ENCODE data around the gene BRIX1. TPM values are rescaled to one million over a fixed set of nuclear protein-coding genes. Genes with fewer than 3 reads are reported as not detected.

BRIX1 gene
- total and polyA plus RNA-seq, 2 of the 13 experiments (the other 11 are each of a cell fraction or from before 2014, with no cell fraction given): 23.6 to 78.4 TPM

DNA sequence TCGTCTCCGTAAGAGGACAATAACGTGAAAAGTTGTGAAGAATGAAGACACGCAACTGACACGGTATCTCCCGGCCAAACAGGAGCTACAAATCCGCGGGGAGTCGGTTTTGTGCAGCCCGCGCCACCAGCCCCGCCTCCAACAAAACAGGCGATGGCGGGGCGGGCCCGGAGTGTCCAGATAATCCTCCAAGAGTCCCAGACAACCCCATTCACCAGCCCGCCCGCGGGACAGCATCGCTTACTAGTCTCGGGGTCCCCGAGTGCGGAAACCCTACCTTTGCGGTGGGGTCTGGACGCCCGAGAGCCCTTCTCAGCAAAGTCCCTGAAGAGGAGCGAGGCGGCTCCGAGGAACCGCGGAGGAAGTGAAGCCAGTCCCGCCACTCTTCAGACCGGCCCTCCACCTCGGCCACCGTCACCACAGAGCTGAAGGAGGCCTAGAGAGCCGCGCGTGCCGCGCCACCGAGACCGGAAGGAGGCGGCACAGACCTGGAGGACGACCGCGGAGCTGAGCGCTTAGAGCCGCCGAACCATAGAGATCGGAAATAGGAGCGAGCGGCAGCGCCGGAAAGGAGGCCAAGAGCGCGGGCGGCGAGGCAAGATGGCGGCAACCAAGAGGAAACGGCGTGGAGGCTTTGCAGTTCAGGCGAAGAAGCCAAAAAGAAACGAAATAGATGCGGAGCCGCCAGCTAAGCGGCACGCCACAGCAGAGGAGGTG lies at the start of gene BRIX1, which contains the start of gene RAD1 (continued):
- TF ChIP-seq, protein P1, sequence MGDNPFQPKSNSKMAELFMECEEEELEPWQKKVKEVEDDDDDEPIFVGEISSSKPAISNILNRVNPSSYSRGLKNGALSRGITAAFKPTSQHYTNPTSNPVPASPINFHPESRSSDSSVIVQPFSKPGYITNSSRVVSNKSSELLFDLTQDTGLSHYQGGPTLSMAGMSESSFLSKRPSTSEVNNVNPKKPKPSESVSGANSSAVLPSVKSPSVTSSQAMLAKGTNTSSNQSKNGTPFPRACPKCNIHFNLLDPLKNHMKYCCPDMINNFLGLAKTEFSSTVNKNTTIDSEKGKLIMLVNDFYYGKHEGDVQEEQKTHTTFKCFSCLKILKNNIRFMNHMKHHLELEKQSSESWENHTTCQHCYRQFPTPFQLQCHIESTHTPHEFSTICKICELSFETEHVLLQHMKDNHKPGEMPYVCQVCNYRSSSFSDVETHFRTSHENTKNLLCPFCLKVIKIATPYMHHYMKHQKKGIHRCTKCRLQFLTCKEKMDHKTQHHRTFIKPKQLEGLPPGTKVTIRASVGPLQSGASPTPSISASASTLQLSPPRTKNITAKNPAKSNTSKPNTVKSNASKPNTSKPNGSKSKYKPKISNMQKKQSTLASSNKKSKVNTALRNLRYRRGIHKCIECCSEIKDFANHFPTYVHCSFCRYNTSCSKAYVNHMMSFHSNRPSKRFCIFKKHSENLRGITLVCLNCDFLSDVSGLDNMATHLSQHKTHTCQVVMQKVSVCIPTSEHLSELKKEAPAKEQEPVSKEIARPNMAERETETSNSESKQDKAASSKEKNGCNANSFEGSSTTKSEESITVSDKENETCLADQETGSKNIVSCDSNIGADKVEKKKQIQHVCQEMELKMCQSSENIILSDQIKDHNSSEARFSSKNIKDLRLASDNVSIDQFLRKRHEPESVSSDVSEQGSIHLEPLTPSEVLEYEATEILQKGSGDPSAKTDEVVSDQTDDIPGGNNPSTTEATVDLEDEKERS (CRISPR knock-in tag; IDR thresholded peaks at IDR 0.05): peak; percentile 75; the same call in 1 of the 2 replicates
- TF ChIP-seq SRY (CRISPR knock-in tag; IDR thresholded peaks at IDR 0.05): 0 out of 2 replicates have a peak, but pooled peaks have one; percentile 44
- peak; percentile 24; the same call in 1 of the 2 replicates for TF ChIP-seq ZNF737 (CRISPR knock-in tag; IDR thresholded peaks at IDR 0.05; ENCODE audit: borderline replicate concordance)
- TF ChIP-seq FOXA3 (CRISPR knock-in tag; IDR thresholded peaks at IDR 0.05): peak; percentile 63
- TF ChIP-seq SP4 (CRISPR knock-in tag; IDR thresholded peaks at IDR 0.05): peak; percentile 68
- peak; percentile 78 for TF ChIP-seq MXD4 (CRISPR knock-in tag; IDR thresholded peaks at IDR 0.05)
- TF ChIP-seq ZFP37 (CRISPR knock-in tag; IDR thresholded peaks at IDR 0.05; ENCODE audit: borderline replicate concordance): 0 out of 2 replicates have a peak, but pooled peaks have one; percentile 15
- TF ChIP-seq CBFB (CRISPR knock-in tag; IDR thresholded peaks at IDR 0.05): peak; percentile 84; the same call in 1 of the 2 replicates
- TF ChIP-seq LCORL (IDR thresholded peaks at IDR 0.05): no peak
- peak; percentile 80; the same call in 1 of the 2 replicates for TF ChIP-seq LCORL (CRISPR knock-in tag; IDR thresholded peaks at IDR 0.05)
- peak; percentile 94 for TF ChIP-seq PHF8 (CRISPR knock-in tag; IDR thresholded peaks at IDR 0.05)
- peak; percentile 73 for TF ChIP-seq PHF21A (CRISPR knock-in tag; IDR thresholded peaks at IDR 0.05)
- TF ChIP-seq JUND (CRISPR knock-in tag; IDR thresholded peaks at IDR 0.05): no peak
- TF ChIP-seq, protein P2, sequence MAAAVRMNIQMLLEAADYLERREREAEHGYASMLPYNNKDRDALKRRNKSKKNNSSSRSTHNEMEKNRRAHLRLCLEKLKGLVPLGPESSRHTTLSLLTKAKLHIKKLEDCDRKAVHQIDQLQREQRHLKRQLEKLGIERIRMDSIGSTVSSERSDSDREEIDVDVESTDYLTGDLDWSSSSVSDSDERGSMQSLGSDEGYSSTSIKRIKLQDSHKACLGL (CRISPR knock-in tag; IDR thresholded peaks at IDR 0.05): peak; percentile 85; the same call in 1 of the 2 replicates
- TF ChIP-seq, protein P3, sequence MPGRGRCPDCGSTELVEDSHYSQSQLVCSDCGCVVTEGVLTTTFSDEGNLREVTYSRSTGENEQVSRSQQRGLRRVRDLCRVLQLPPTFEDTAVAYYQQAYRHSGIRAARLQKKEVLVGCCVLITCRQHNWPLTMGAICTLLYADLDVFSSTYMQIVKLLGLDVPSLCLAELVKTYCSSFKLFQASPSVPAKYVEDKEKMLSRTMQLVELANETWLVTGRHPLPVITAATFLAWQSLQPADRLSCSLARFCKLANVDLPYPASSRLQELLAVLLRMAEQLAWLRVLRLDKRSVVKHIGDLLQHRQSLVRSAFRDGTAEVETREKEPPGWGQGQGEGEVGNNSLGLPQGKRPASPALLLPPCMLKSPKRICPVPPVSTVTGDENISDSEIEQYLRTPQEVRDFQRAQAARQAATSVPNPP (CRISPR knock-in tag; IDR thresholded peaks at IDR 0.05): peak; percentile 78
- peak; percentile 94; the same call in 1 of the 2 replicates for TF ChIP-seq ZNF543 (CRISPR knock-in tag; IDR thresholded peaks at IDR 0.05)

All from HepG2 (cell line).